ENCODE data around the gene SLC35F3.

The SLC35F3 gene

GRCh38 chr1:233965856-233966255 is 61.4 kb downstream of the SLC35F3 start:
- H3K9me3 ChIP-seq: no peaks in the 10 kb centered on the region
- in situ Hi-C loops (cut with MboI; ENCODE audit: low sequenced_read_pairs): no loop called here
- no peaks in the 10 kb centered on the region for H3K27me3 ChIP-seq (ENCODE audit: low read depth)
- no peaks in the 10 kb centered on the region for H3K4me1 ChIP-seq
- DNase-seq (ENCODE audit: low spot score in 2 of 2): no peak
- no peak overlapping the region for H3K4me3 ChIP-seq
- H3K36me3 ChIP-seq (replicated peaks): no peaks in the 10 kb centered on the region

DNA sequence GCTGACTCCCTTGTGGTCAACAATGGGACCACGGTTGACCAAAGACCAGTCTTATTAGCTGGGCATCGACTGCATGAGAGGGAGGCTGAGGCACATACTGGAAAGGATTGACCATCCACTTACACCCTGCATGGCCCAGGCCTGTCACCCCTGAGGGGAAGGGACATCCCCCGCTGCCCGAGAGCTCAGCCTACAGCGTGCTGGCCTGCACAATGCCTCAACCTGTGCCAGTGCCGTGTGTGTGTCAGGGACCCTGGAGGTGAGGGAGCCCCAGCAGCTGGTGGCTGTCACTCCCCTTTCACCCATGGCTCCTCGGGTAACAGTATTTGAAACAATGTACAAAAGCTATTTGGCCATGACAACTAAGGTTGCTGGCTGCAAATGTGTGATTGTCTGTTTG is 67.3 kb downstream of the SLC35F3 start:
- H3K4me1 ChIP-seq: no peaks in the 10 kb centered on the region
- no peaks in the 10 kb centered on the region for H3K27me3 ChIP-seq (ENCODE audit: low read depth)
- no peaks in the 10 kb centered on the region for H3K36me3 ChIP-seq (replicated peaks)
- H3K9me3 ChIP-seq: no peaks in the 10 kb centered on the region
- in situ Hi-C loops (cut with MboI; ENCODE audit: low sequenced_read_pairs): no loop called here
- no peak for DNase-seq (ENCODE audit: low spot score in 2 of 2)
- H3K4me3 ChIP-seq: no peak overlapping the region

GRCh38 chr1:233972563-233972950 is 68.1 kb downstream of the SLC35F3 start:
- H3K9me3 ChIP-seq: no peaks in the 10 kb centered on the region
- in situ Hi-C loops (cut with MboI; ENCODE audit: low sequenced_read_pairs): no loop called here
- no peaks in the 10 kb centered on the region for H3K27me3 ChIP-seq (ENCODE audit: low read depth)
- no peaks in the 10 kb centered on the region for H3K36me3 ChIP-seq (replicated peaks)
- no peak overlapping the region for H3K4me3 ChIP-seq
- no peak for DNase-seq (ENCODE audit: low spot score in 2 of 2)
- H3K4me1 ChIP-seq: no peaks in the 10 kb centered on the region

- H3K4me3 ChIP-seq: no peak overlapping the region
- no peaks in the 10 kb centered on the region for H3K27me3 ChIP-seq (ENCODE audit: low read depth)
- in situ Hi-C loops (cut with MboI; ENCODE audit: low sequenced_read_pairs): no loop called here
- DNase-seq (ENCODE audit: low spot score in 2 of 2): no peak
- H3K36me3 ChIP-seq (replicated peaks): no peaks in the 10 kb centered on the region
- no peaks in the 10 kb centered on the region for H3K9me3 ChIP-seq
- H3K4me1 ChIP-seq: no peaks in the 10 kb centered on the region
These were observed 68.6 kb downstream of the SLC35F3 start for GRCh38 chr1:233972951-233973635.

DNA sequence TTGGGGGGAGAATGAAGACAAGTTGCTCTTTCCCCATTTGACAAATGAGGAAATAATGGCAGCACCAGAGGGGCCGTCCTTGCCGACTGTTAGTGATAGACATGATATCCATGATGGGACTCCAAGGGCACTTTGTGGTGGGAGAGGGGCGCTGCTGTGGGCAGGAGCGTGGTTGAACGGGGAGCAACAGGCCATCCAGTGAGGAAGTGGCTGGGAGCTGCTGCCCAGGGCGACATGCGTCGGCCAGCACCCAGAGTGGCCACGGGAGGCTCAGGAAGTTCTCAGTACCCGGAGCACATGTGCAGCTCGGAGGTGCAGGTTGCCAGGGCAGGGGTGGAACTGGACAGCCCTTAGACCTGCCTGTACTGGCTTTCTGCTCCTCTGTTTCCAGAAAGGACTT is 71.0 kb downstream of the SLC35F3 start:
- H3K27me3 ChIP-seq (ENCODE audit: low read depth): no peaks in the 10 kb centered on the region
- H3K4me1 ChIP-seq: no peaks in the 10 kb centered on the region
- DNase-seq (ENCODE audit: low spot score in 2 of 2): no peak
- H3K36me3 ChIP-seq (replicated peaks): no peaks in the 10 kb centered on the region
- no peak overlapping the region for H3K4me3 ChIP-seq
- no peaks in the 10 kb centered on the region for H3K9me3 ChIP-seq
- in situ Hi-C loops (cut with MboI; ENCODE audit: low sequenced_read_pairs): no loop called here

GRCh38 chr1:233981042-233981675 is 76.7 kb downstream of the SLC35F3 start:
- Histone ChIP-seq H3K27me3 (ENCODE audit: low read depth) (no peaks in the 10 kb centered on the region), H3K9me3 (no peaks in the 10 kb centered on the region), H3K4me1 (no peaks in the 10 kb centered on the region), H3K36me3 (replicated peaks) (no peaks in the 10 kb centered on the region), H3K4me3 (no peak overlapping the region)
- no peak for DNase-seq (ENCODE audit: low spot score in 2 of 2)
- in situ Hi-C loops (cut with MboI; ENCODE audit: low sequenced_read_pairs): no loop called here

- Histone ChIP-seq H3K4me3 (no peak overlapping the region), H3K27me3 (ENCODE audit: low read depth) (no peaks in the 10 kb centered on the region), H3K4me1 (no peaks in the 10 kb centered on the region), H3K9me3 (no peaks in the 10 kb centered on the region), H3K36me3 (replicated peaks) (no peaks in the 10 kb centered on the region)
- in situ Hi-C loops (cut with MboI; ENCODE audit: low sequenced_read_pairs): no loop called here
- DNase-seq (ENCODE audit: low spot score in 2 of 2): no peak
These were observed 78.5 kb downstream of the SLC35F3 start for GRCh38 chr1:233982827-233983518.

DNA sequence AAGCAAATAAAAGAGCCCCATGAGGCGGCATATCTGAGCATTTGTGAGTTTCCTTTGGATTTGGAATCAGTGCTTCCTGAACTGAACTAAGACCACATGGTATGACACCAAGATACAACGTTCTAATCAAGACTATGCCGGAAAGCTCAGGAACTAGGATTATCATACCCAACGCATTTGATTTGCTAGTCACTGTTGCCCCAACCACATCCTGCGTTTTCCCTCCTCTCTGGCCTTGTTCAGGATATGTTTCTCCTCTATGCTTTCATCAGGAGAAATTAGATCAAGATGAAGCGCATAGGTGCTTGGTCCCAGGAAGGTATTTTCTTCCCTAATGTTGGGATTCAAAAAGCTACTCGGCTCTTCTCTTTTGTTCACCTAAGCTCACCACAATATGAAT is 79.3 kb downstream of the SLC35F3 start:
- no peaks in the 10 kb centered on the region for H3K9me3 ChIP-seq
- DNase-seq (ENCODE audit: low spot score in 2 of 2): no peak
- no peaks in the 10 kb centered on the region for H3K36me3 ChIP-seq (replicated peaks)
- H3K27me3 ChIP-seq (ENCODE audit: low read depth): no peaks in the 10 kb centered on the region
- no peaks in the 10 kb centered on the region for H3K4me1 ChIP-seq
- in situ Hi-C loops (cut with MboI; ENCODE audit: low sequenced_read_pairs): no loop called here
- H3K4me3 ChIP-seq: no peak overlapping the region

- Histone ChIP-seq H3K4me3 (no peak overlapping the region), H3K4me1 (no peaks in the 10 kb centered on the region), H3K9me3 (no peaks in the 10 kb centered on the region), H3K36me3 (replicated peaks) (no peaks in the 10 kb centered on the region), H3K27me3 (ENCODE audit: low read depth) (no peaks in the 10 kb centered on the region)
- DNase-seq (ENCODE audit: low spot score in 2 of 2): no peak
- in situ Hi-C loops (cut with MboI; ENCODE audit: low sequenced_read_pairs): no loop called here
These were observed 84.7 kb downstream of the SLC35F3 start for GRCh38 chr1:233988963-233989696.

DNA sequence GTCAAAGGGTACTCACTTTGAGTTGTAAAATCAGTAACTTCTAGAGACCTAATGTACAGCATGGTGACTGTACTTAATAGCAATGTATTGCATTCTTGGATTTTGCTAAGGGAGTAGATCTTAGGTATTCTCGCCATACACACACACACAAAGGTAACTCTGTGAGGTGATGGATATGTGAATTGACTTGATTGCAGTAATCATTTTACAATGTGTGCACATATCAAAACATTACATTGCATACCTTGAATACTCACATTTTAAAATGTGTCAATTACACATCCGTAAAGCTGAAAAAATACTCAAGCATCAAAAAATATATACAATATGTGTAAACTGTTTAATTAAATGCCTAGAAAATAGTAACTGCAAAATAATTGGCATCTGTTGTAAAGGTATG is 86.0 kb downstream of the SLC35F3 start:
- no peaks in the 10 kb centered on the region for H3K9me3 ChIP-seq
- in situ Hi-C loops (cut with MboI; ENCODE audit: low sequenced_read_pairs): no loop called here
- no peak overlapping the region for H3K4me3 ChIP-seq
- H3K36me3 ChIP-seq (replicated peaks): no peaks in the 10 kb centered on the region
- no peaks in the 10 kb centered on the region for H3K27me3 ChIP-seq (ENCODE audit: low read depth)
- no peak for DNase-seq (ENCODE audit: low spot score in 2 of 2)
- H3K4me1 ChIP-seq: no peaks in the 10 kb centered on the region

DNA sequence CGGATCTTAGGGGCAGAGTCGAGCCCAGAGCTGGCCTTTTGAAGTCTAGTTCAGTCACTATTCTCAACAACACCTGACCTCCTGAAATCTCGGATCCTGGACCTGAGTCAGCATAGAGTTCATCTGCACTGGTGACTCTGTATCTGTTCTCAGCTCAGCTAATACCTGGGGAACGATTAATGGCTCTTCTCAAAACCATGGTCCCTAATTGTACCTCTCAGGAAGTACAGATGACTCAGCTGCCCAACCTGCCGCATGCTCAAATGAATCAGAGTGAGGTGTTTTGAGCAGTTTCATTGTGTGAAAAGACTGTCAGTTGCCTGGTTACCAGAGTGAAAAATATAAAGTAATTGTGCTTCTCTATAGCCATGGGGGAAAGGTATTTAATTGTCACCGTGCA is 89.2 kb downstream of the SLC35F3 start:
- DNase-seq (ENCODE audit: low spot score in 2 of 2): no peak
- Histone ChIP-seq H3K4me3 (no peak overlapping the region), H3K9me3 (no peaks in the 10 kb centered on the region), H3K36me3 (replicated peaks) (no peaks in the 10 kb centered on the region), H3K4me1 (no peaks in the 10 kb centered on the region), H3K27me3 (ENCODE audit: low read depth) (peaks cover 3% of the 10 kb centered on the region; the same call in 1 of the 2 replicates)
- in situ Hi-C loops (cut with MboI; ENCODE audit: low sequenced_read_pairs): no loop called here

- peaks cover 3% of the 10 kb centered on the region; the same call in 1 of the 2 replicates for H3K27me3 ChIP-seq (ENCODE audit: low read depth)
- in situ Hi-C loops (cut with MboI; ENCODE audit: low sequenced_read_pairs): no loop called here
- H3K4me1 ChIP-seq: no peaks in the 10 kb centered on the region
- H3K4me3 ChIP-seq: no peak overlapping the region
- no peaks in the 10 kb centered on the region for H3K9me3 ChIP-seq
- no peaks in the 10 kb centered on the region for H3K36me3 ChIP-seq (replicated peaks)
- DNase-seq (ENCODE audit: low spot score in 2 of 2): no peak
These were observed 89.6 kb downstream of the SLC35F3 start for GRCh38 chr1:233994112-233994511.

DNA sequence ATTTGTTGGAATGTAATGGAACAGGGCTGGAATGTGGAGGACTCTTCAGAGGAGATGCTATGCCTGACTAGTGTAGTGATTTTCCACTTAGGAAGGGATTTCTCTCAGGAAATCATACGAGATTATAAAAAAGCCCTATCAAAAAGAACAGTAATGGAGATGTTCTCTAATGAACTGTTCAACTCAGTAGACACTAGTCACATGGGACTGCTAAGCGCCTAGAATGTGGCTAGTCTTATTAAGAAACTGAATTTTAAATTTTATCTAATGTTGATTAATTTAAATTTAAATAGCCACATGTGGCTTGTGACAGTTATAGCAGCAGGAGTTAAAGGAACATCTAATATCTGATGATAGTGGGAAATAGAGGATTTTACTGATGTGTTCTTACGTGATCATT is 94.0 kb downstream of the SLC35F3 start:
- Histone ChIP-seq H3K4me1 (no peaks in the 10 kb centered on the region), H3K9me3 (no peaks in the 10 kb centered on the region), H3K4me3 (no peak overlapping the region), H3K36me3 (replicated peaks) (no peaks in the 10 kb centered on the region), H3K27me3 (ENCODE audit: low read depth) (peaks cover 3% of the 10 kb centered on the region; the same call in 1 of the 2 replicates)
- in situ Hi-C loops (cut with MboI; ENCODE audit: low sequenced_read_pairs): no loop called here
- no peak for DNase-seq (ENCODE audit: low spot score in 2 of 2)

DNA sequence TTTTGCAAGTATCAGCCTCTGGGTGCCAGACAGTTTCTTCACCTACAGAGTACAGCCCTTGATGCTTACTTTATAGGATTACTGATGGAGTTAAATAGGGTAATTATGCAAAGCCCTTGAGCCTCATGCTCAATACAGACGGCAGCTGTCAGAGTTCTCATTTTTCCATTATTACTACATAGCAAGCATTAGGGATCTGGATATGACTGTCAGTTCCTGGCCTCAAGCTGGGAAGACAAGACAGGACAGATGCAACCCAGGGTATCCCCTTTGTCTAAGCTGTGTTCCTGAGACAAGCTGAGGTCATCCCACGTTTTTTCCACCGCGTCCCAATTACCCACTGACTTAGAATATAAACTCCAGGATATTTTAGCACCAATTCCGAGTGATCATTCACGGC is 94.4 kb downstream of the SLC35F3 start:
- H3K27me3 ChIP-seq (ENCODE audit: low read depth): peaks cover 3% of the 10 kb centered on the region; the same call in 1 of the 2 replicates
- H3K4me1 ChIP-seq: no peaks in the 10 kb centered on the region
- H3K36me3 ChIP-seq (replicated peaks): no peaks in the 10 kb centered on the region
- H3K4me3 ChIP-seq: no peak overlapping the region
- no peak for DNase-seq (ENCODE audit: low spot score in 2 of 2)
- no peaks in the 10 kb centered on the region for H3K9me3 ChIP-seq
- in situ Hi-C loops (cut with MboI; ENCODE audit: low sequenced_read_pairs): no loop called here
